Gastroesophageal sphincter (tissue), 3 donors: ENCODE data around the gene GCSAML.

Source experiments
- POLR2A ChIP-seq, 2 donors: fragments of 450-650 bp; IDR thresholded peaks; one replicate each; pipeline ENCODE4 v1.6.1; 2017; ENCODE audit warnings: antibody characterized with exemption in 2 of 2, mild to moderate bottlenecking in 2 of 2, moderate library complexity in 1 of 2
- POLR2AphosphoS5 ChIP-seq: sonication (generic); formaldehyde crosslinking; IDR thresholded peaks from one replicate; pipeline ENCODE4 v1.6.1; 2017; ENCODE audit warnings: antibody characterized with exemption
- TF ChIP-seq, protein P1 (sequence below), 4 experiments: fragments of 200-600 bp in 2 of 4; fragments of 450-650 bp in 2 of 4; sonication (generic) in 1 of 4; IDR thresholded peaks; one replicate each; pipeline ENCODE4 v1.5.1; 2017 to 2019; ENCODE audit warnings: antibody characterized with exemption in 4 of 4, mild to moderate bottlenecking in 2 of 4, moderate library complexity in 2 of 4

DNA sequence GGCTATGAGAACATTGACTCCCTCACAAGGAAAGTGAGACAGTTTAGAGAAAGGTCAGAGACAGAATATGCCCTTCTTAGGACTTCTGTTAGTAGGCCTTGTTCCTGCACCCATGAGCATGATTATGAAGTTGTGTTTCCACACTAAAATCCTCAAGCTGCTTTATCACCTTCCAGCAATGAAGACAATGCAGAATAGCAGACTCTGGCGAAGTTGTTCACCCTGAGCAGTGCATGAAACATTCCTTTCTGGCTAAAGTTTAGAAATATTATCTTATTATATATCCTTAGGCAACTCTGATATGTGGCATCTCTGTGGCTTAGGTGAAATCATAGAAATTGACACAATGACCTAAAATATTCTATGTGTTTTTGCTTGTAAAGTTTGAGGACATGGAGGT, 25.3 kb downstream of the GCSAML start:
- TF ChIP-seq, protein P1, sequence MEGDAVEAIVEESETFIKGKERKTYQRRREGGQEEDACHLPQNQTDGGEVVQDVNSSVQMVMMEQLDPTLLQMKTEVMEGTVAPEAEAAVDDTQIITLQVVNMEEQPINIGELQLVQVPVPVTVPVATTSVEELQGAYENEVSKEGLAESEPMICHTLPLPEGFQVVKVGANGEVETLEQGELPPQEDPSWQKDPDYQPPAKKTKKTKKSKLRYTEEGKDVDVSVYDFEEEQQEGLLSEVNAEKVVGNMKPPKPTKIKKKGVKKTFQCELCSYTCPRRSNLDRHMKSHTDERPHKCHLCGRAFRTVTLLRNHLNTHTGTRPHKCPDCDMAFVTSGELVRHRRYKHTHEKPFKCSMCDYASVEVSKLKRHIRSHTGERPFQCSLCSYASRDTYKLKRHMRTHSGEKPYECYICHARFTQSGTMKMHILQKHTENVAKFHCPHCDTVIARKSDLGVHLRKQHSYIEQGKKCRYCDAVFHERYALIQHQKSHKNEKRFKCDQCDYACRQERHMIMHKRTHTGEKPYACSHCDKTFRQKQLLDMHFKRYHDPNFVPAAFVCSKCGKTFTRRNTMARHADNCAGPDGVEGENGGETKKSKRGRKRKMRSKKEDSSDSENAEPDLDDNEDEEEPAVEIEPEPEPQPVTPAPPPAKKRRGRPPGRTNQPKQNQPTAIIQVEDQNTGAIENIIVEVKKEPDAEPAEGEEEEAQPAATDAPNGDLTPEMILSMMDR (IDR thresholded peaks at IDR 0.05), result no peak
- no peak for TF ChIP-seq POLR2A (IDR thresholded peaks at IDR 0.05)
- no peak for TF ChIP-seq POLR2AphosphoS5
